NT2/D1 (cell line): Measurements from ENCODE around the gene PTPRT.

Experiments used
- YY1 ChIP-seq: IDR thresholded peaks from 2 replicates; pipeline ENCODE4 v1.6.1; 2011; ENCODE audit not compliant: insufficient read length, insufficient read depth
- ZNF274 ChIP-seq: IDR thresholded peaks from 2 replicates; pipeline ENCODE4 v1.6.1; 2011; ENCODE audit warnings: mild to moderate bottlenecking, low read depth, low read length

DNA sequence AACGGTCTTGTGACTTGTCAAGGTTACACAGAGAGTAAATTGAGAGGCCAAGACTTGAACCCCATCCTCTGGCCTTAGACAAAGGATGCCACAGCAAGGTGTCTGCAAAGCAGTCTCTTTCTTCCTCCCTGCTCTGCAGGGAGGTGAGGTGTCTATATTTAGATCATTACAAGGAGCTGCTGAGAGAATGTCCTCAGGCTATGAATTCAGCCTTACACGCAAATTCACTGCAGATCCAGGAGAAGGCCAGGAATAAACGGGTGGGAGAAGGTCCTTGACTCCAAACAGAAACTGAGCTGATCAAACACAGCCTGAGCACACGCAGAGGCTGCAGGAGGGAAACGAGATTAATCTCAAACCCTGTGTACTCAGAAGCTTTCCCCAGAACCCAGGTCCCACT, 48.6 kb upstream of the PTPRT start:
- TF ChIP-seq ZNF274 (no peak), YY1 (no peak)
